Natural killer cell (primary cell): ENCODE data around the gene LPCAT2. TPM values are rescaled to one million over a fixed set of nuclear protein-coding genes. Genes with fewer than 3 reads are reported as not detected.

Experiments used
- ATAC-seq, 3 donors: fragments of 150-1000 bp in 2 of 3; fragments of 200-7000 bp in 1 of 3; cut with Tn5 transposase; 1 replicate in 1 of 3; 2 replicates in 2 of 3; pipeline ENCODE4 v1.10.0; 2021; ENCODE audit warnings: mild to moderate bottlenecking in 2 of 3, moderate library complexity in 2 of 3
- DNase-seq, 2 donors: peaks; one replicate each; pipeline versions ENCODE4 v3.0.0 to v3.0.0-alpha.2; 2013 to 2021; ENCODE audit warnings: mixed read lengths in 1 of 2
- H3K27ac ChIP-seq: one replicate; pipeline ENCODE4 v1.5.1; 2013; ENCODE audit warnings: mild to moderate bottlenecking, low read length
- H3K27me3 ChIP-seq: one replicate; pipeline ENCODE4 v1.6.1; 2013; ENCODE audit warnings: low read length; ENCODE audit not compliant: control insufficient read depth, insufficient read depth
- H3K36me3 ChIP-seq: one replicate; pipeline ENCODE4 v1.6.1; 2013; ENCODE audit warnings: low read length; ENCODE audit not compliant: control insufficient read depth, insufficient read depth
- H3K4me1 ChIP-seq: one replicate; pipeline ENCODE4 v1.6.1; 2013; ENCODE audit warnings: low read length; ENCODE audit not compliant: control insufficient read depth, insufficient read depth
- H3K4me3 ChIP-seq: one replicate; pipeline ENCODE4 v1.5.1; 2013; ENCODE audit warnings: low read length
- H3K9me3 ChIP-seq: one replicate; pipeline ENCODE4 v1.6.1; 2013; ENCODE audit warnings: low read length; ENCODE audit not compliant: control insufficient read depth, insufficient read depth
- H3K27ac Mint-ChIP-seq, 2 donors: one replicate each; pipeline ENCODE4 v1.8.0; 2022; ENCODE audit warnings: mild to moderate bottlenecking in 2 of 2, mixed read lengths in 2 of 2, moderate library complexity in 1 of 2
- H3K27me3 Mint-ChIP-seq, 2 donors: one replicate each; pipeline ENCODE4 v1.8.0; 2022; ENCODE audit warnings: low read depth in 2 of 2, mixed read lengths in 2 of 2
- H3K36me3 Mint-ChIP-seq: one replicate; pipeline ENCODE4 v1.8.0; 2022; ENCODE audit warnings: mixed read lengths
- H3K4me1 Mint-ChIP-seq, 2 donors: one replicate each; pipeline ENCODE4 v1.8.0; 2022; ENCODE audit warnings: mixed read lengths in 2 of 2
- H3K4me3 Mint-ChIP-seq: one replicate; pipeline ENCODE4 v1.8.0; 2022; ENCODE audit warnings: mild to moderate bottlenecking, moderate library complexity, mixed read lengths
- H3K9me3 Mint-ChIP-seq, 2 donors: one replicate each; pipeline ENCODE4 v1.8.0; 2022; ENCODE audit warnings: mixed read lengths in 2 of 2
- WGBS: methylation state at CpG from one replicate; pipeline ENCODE4 v1.1.7; 2013; ENCODE audit warnings: missing lambda C conversion rate; ENCODE audit not compliant: insufficient coverage; 5-methylcytosine and 5-hydroxymethylcytosine counted together
- intact Hi-C: fragments of 100-400 bp; cut with micrococcal nuclease; formaldehyde crosslinking; loops from one replicate; pipeline ENCODE4 v1.14.2; 2022
- total RNA-seq, 4 donors: library from RNA; stranded (reverse); fragments of 120-200 nt in 1 of 4; gene quantifications; one replicate each; pipeline versions ENCODE4 v1.2.3 to v1.2.4, GENCODE V29; 2013 to 2022
- TF ChIP-seq, protein P1 (sequence below): fragments of 200-600 bp; IDR thresholded peaks from one replicate; pipeline ENCODE4 v1.8.0; 2022; ENCODE audit warnings: antibody characterized with exemption

LPCAT2 gene
- total RNA-seq, 3 donors from 2014 or later (not counting 1 experiment from before 2014, with no cell fraction given) = 1.6 to 23.5 (median 3.1) TPM

DNA sequence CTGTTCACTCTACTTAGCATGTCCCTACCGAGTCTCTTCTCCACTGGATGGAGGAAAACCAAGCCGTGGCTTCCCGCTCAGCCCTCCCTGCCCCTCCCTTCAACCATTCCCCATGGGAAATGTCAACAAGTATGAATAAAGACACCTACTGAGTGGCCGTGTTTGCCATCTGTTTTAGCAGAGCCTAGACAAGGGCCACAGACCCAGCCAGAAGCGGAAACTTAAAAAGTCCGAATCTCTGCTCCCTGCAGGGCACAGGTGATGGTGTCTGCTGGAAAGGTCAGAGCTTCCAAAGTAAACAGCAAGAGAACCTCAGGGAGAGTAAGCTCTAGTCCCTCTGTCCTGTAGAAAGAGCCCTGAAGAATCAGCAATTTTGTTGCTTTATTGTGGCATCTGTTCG is 2.8 kb upstream of the LPCAT2 start:
- intact Hi-C loops = no loop called here
- H3K9me3 Mint-ChIP-seq = peaks cover 0 to 2% of the 10 kb centered on the region in 2 donors
- Histone ChIP-seq H3K27ac (no peak overlapping the region), H3K4me3 (no peak overlapping the region), H3K36me3 (no peaks in the 10 kb centered on the region), H3K27me3 (peaks cover 6% of the 10 kb centered on the region), H3K9me3 (no peaks in the 10 kb centered on the region), H3K4me1 (peaks cover 11% of the 10 kb centered on the region)
- no peak overlapping the region for H3K4me3 Mint-ChIP-seq
- H3K27ac Mint-ChIP-seq = no peak overlapping the region
- 81% methylated on average over 7 of the region's 7 CpGs for WGBS
- TF ChIP-seq, protein P1, sequence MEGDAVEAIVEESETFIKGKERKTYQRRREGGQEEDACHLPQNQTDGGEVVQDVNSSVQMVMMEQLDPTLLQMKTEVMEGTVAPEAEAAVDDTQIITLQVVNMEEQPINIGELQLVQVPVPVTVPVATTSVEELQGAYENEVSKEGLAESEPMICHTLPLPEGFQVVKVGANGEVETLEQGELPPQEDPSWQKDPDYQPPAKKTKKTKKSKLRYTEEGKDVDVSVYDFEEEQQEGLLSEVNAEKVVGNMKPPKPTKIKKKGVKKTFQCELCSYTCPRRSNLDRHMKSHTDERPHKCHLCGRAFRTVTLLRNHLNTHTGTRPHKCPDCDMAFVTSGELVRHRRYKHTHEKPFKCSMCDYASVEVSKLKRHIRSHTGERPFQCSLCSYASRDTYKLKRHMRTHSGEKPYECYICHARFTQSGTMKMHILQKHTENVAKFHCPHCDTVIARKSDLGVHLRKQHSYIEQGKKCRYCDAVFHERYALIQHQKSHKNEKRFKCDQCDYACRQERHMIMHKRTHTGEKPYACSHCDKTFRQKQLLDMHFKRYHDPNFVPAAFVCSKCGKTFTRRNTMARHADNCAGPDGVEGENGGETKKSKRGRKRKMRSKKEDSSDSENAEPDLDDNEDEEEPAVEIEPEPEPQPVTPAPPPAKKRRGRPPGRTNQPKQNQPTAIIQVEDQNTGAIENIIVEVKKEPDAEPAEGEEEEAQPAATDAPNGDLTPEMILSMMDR = no peak
- no peaks in the 10 kb centered on the region for H3K36me3 Mint-ChIP-seq
- DNase-seq = no peak
- peaks cover 24 to 30% of the 10 kb centered on the region in 2 donors for H3K27me3 Mint-ChIP-seq
- ATAC-seq = no peak
- H3K4me1 Mint-ChIP-seq = peaks cover 5 to 15% of the 10 kb centered on the region in 2 donors

DNA sequence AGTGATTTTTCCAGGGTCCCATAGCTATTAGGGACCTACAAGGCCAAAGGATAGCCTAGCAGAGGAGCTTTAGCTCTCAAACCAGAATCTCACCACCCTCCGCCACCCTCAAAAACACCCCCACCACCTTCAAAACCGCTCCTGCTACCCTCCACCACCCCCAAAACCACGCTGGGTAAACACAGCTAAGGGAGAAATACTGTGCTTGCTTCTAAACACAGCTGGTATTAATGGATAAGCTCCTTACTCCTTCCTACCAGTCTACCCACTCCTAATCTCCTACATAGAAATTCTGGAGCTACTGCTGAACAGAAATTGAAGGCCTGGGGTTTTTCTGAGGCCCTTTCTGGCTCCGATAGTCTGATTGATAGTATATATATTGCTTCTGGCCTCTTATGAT is 2.2 kb upstream of the LPCAT2 start:
- no peak overlapping the region for H3K27ac ChIP-seq
- no peaks in the 10 kb centered on the region for H3K9me3 ChIP-seq
- peaks cover 6% of the 10 kb centered on the region for H3K27me3 ChIP-seq
- no peaks in the 10 kb centered on the region for H3K36me3 ChIP-seq
- H3K9me3 Mint-ChIP-seq = peaks cover 0 to 2% of the 10 kb centered on the region in 2 donors
- intact Hi-C loops = no loop called here
- DNase-seq (no peak), ATAC-seq (no peak)
- no peak overlapping the region for H3K4me3 Mint-ChIP-seq
- WGBS = 33% methylated on average over 4 of the region's 4 CpGs
- peaks cover 24 to 31% of the 10 kb centered on the region in 2 donors for H3K27me3 Mint-ChIP-seq
- H3K36me3 Mint-ChIP-seq = no peaks in the 10 kb centered on the region
- peaks cover 11% of the 10 kb centered on the region for H3K4me1 ChIP-seq
- H3K4me1 Mint-ChIP-seq = peaks cover 5 to 15% of the 10 kb centered on the region in 2 donors
- TF ChIP-seq, protein P1 = no peak
- H3K27ac Mint-ChIP-seq = no peak overlapping the region
- no peak overlapping the region for H3K4me3 ChIP-seq

DNA sequence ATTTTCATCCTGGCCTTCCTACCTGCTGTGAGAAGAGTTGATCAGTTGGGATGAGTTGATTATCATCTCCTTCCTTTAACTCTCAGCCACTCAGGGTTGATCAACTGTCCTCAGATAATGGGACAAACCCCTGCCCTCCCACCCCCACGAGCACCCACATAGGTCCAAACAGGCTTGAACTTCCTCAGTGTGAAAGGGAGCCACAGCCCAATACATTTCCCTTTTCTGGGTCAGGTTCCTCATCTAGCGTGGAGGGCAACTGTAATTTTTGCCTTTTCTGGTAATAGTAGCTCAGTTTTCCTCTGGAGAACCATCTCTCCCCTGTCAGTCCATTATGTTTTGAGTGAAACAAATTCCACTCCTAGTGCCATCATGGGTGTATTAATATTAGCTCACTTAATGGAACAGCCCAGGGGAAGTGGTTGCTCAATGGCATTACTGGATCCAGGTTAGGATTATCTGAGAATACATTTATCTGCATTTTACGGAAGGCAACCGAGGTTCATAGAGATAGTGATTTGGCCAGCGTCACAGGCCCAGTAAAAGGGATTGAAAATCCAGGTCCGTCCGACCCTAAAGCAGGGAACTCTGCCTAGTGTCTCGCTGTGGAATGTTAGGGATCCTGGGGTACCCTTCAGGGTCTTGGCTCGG is 476 bp upstream of the LPCAT2 start:
- no peaks in the 10 kb centered on the region for H3K36me3 ChIP-seq
- Mint-ChIP-seq H3K27ac (no peak overlapping the region), H3K4me3 (peak overlapping the region; percentile 67), H3K36me3 (no peaks in the 10 kb centered on the region), H3K27me3 (peaks cover 24 to 39% of the 10 kb centered on the region in 2 donors), H3K9me3 (peaks cover 0 to 2% of the 10 kb centered on the region in 2 donors), H3K4me1 (peaks cover 5 to 15% of the 10 kb centered on the region in 2 donors)
- 72% methylated on average over 9 of the region's 9 CpGs for WGBS
- no peak overlapping the region for H3K4me3 ChIP-seq
- H3K27me3 ChIP-seq = peaks cover 11% of the 10 kb centered on the region
- no peak for ATAC-seq
- H3K4me1 ChIP-seq = peaks cover 11% of the 10 kb centered on the region
- TF ChIP-seq, protein P1 = no peak
- intact Hi-C loops = no loop called here
- no peak for DNase-seq
- no peak overlapping the region for H3K27ac ChIP-seq
- H3K9me3 ChIP-seq = no peaks in the 10 kb centered on the region
